H1 (cell line): ENCODE results near the gene SMARCAL1. TPM values are rescaled to one million over a fixed set of nuclear protein-coding genes. Genes with fewer than 3 reads are reported as not detected.

Experiments
- CTCF ChIA-PET: fragments of 300-600 bp; sonication (Branson Sonifier 250); formaldehyde crosslinking; loops from one replicate; lab custom pipeline; 2021; ENCODE audit not compliant: partially characterized antibody; lab: Charles Lee
- POLR2A ChIA-PET: fragments of 300-600 bp; sonication (Branson Sonifier 250); formaldehyde crosslinking; loops from one replicate; lab custom pipeline; 2021; ENCODE audit warnings: inconsistent platforms; ENCODE audit not compliant: partially characterized antibody; lab: Charles Lee
- DNase-seq, 2 experiments: peaks; one replicate each; pipeline versions ENCODE4 v3.0.0 to v3.0.0-alpha.2; 2010 to 2022; ENCODE audit warnings: low spot score in 2 of 2, low read depth in 1 of 2, mixed read lengths in 1 of 2
- FAIRE-seq: peaks from 2 replicates; lab custom pipeline; 2011; peaks lifted over from hg19 to GRCh38; lab: Jason Lieb, UNC
- H2AFZ ChIP-seq: 2 replicates; pipeline ENCODE4 v1.8.1; 2012; ENCODE audit warnings: low read length, inconsistent platforms
- H2AK5ac ChIP-seq: 2 replicates; pipeline ENCODE4 v1.6.1; 2013; ENCODE audit warnings: low read depth, low read length
- H2BK120ac ChIP-seq: replicated peaks from 2 replicates; pipeline ENCODE3; 2013; ENCODE audit warnings: low read depth, low read length, inconsistent platforms
- H2BK12ac ChIP-seq: 2 replicates; pipeline ENCODE4 v1.6.1; 2013; ENCODE audit warnings: low read depth, low read length
- H2BK15ac ChIP-seq: 2 replicates; pipeline ENCODE4 v1.6.1; 2013; ENCODE audit warnings: low read length
- H2BK20ac ChIP-seq: 2 replicates; pipeline ENCODE4 v1.6.1; 2013; ENCODE audit warnings: low read length
- H2BK5ac ChIP-seq: 2 replicates; pipeline ENCODE4 v1.6.1; 2013; ENCODE audit warnings: low read depth, low read length
- H3K14ac ChIP-seq: 2 replicates; pipeline ENCODE4 v1.6.1; 2013; ENCODE audit warnings: inconsistent platforms; ENCODE audit not compliant: insufficient read length
- H3K18ac ChIP-seq: 2 replicates; pipeline ENCODE4 v1.6.1; 2013; ENCODE audit warnings: low read length; ENCODE audit errors: extremely low read depth
- H3K23ac ChIP-seq: 2 replicates; pipeline ENCODE4 v1.6.1; 2013; ENCODE audit warnings: inconsistent platforms; ENCODE audit not compliant: insufficient read length
- H3K23me2 ChIP-seq: 2 replicates; pipeline ENCODE4 v1.6.1; 2013; ENCODE audit warnings: low read depth, low read length
- H3K27ac ChIP-seq: 2 replicates; pipeline ENCODE4 v1.6.1; 2011; ENCODE audit warnings: low read depth, low read length, inconsistent platforms
- H3K27me3 ChIP-seq, 4 experiments: replicated peaks in 1 of 4; 1 replicate in 1 of 4; 2 replicates in 3 of 4; pipeline versions ENCODE4 v1.6.1 to v1.8.1; 2011 to 2013; ENCODE audit warnings: low read length in 3 of 4, mild to moderate bottlenecking in 3 of 4, inconsistent platforms in 2 of 4, mixed read lengths in 2 of 4, moderate library complexity in 1 of 4; ENCODE audit not compliant: control insufficient read depth in 3 of 4, insufficient read depth in 3 of 4; ENCODE audit errors: extremely low read depth in 1 of 4
- H3K36me3 ChIP-seq, 4 experiments: 2 replicates each; pipeline versions ENCODE4 v1.6.1 to v1.8.1; 2011 to 2013; ENCODE audit warnings: mild to moderate bottlenecking in 4 of 4, low read length in 3 of 4, moderate library complexity in 2 of 4, control low read depth in 1 of 4, inconsistent platforms in 1 of 4; ENCODE audit not compliant: insufficient read depth in 4 of 4, control insufficient read depth in 2 of 4
- H3K4ac ChIP-seq: replicated peaks from 2 replicates; pipeline ENCODE3; 2013; ENCODE audit warnings: low read length, low read depth, mixed read lengths, inconsistent platforms; ENCODE audit not compliant: insufficient read length
- H3K4me1 ChIP-seq, 4 experiments: replicated peaks in 1 of 4; 1 replicate in 1 of 4; 2 replicates in 3 of 4; pipeline versions ENCODE4 v1.6.1 to v1.8.1; 2011 to 2013; ENCODE audit warnings: low read length in 3 of 4, inconsistent platforms in 2 of 4, mixed read lengths in 1 of 4; ENCODE audit not compliant: insufficient read depth in 4 of 4, control insufficient read depth in 3 of 4
- H3K4me2 ChIP-seq, 2 experiments: 2 replicates each; pipeline versions ENCODE4 v1.6.1 to v1.8.1; 2011 to 2013; ENCODE audit warnings: low read depth in 2 of 2, low read length in 2 of 2, control low read depth in 1 of 2, inconsistent platforms in 1 of 2, mild to moderate bottlenecking in 1 of 2; ENCODE audit not compliant: insufficient read depth in 1 of 2
- H3K4me3 ChIP-seq, 4 experiments: fragments of 200-600, 300-600 bp in 1 of 4; sonication (generic), shearing (Covaris generic), sonication (Bioruptor Twin) in 1 of 4; 2 replicates each; pipeline versions ENCODE4 v1.5.1 to v1.8.1; 2011 to 2016; ENCODE audit warnings: low read length in 4 of 4, low read depth in 3 of 4, control low read depth in 2 of 4, inconsistent platforms in 2 of 4, mild to moderate bottlenecking in 2 of 4, mixed read lengths in 1 of 4, moderate library complexity in 1 of 4; ENCODE audit not compliant: insufficient read depth in 2 of 4; ENCODE audit errors: extremely low read depth in 1 of 4
- H3K56ac ChIP-seq: replicated peaks from 2 replicates; pipeline ENCODE3; 2013; ENCODE audit warnings: low read depth, mild to moderate bottlenecking, mixed read lengths, low read length, inconsistent platforms; ENCODE audit not compliant: insufficient read length
- H3K79me1 ChIP-seq: 2 replicates; pipeline ENCODE4 v1.6.1; 2013; ENCODE audit warnings: low read depth, low read length, control low read depth
- H3K79me2 ChIP-seq, 2 experiments: 2 replicates each; pipeline versions ENCODE4 v1.6.1 to v1.8.1; 2012 to 2013; ENCODE audit warnings: low read length in 2 of 2, mild to moderate bottlenecking in 2 of 2, inconsistent platforms in 1 of 2; ENCODE audit not compliant: insufficient read depth in 2 of 2, control insufficient read depth in 1 of 2
- H3K9ac ChIP-seq, 4 experiments: replicated peaks in 1 of 4; 1 replicate in 1 of 4; 2 replicates in 3 of 4; pipeline versions ENCODE4 v1.6.1 to v1.8.1; 2011 to 2013; ENCODE audit warnings: low read depth in 3 of 4, low read length in 3 of 4, control low read depth in 2 of 4, mild to moderate bottlenecking in 2 of 4, moderate library complexity in 2 of 4, inconsistent platforms in 1 of 4; ENCODE audit errors: extremely low read depth in 1 of 4
- H3K9me3 ChIP-seq, 2 experiments: 2 replicates each; pipeline versions ENCODE4 v1.6.1 to v1.8.1; 2012 to 2013; ENCODE audit warnings: mild to moderate bottlenecking in 2 of 2, moderate library complexity in 2 of 2, control low read depth in 1 of 2, inconsistent platforms in 1 of 2, low read depth in 1 of 2, low read length in 1 of 2, mixed read lengths in 1 of 2; ENCODE audit not compliant: insufficient read depth in 2 of 2
- H4K20me1 ChIP-seq, 2 experiments: replicated peaks in 1 of 2; 2 replicates each; pipeline versions ENCODE3 to v1.8.1; 2011 to 2013; ENCODE audit warnings: inconsistent platforms in 2 of 2, low read length in 2 of 2, mild to moderate bottlenecking in 1 of 2; ENCODE audit not compliant: insufficient read depth in 2 of 2, control insufficient read depth in 1 of 2
- H4K5ac ChIP-seq: 2 replicates; pipeline ENCODE4 v1.6.1; 2013; ENCODE audit warnings: low read length, low read depth, mixed read lengths, inconsistent platforms; ENCODE audit not compliant: insufficient read length
- H4K8ac ChIP-seq: 2 replicates; pipeline ENCODE4 v1.8.0; 2013; ENCODE audit warnings: mild to moderate bottlenecking, moderate library complexity, low read length, inconsistent platforms; ENCODE audit not compliant: insufficient read depth; ENCODE audit errors: extremely low read depth
- H4K91ac ChIP-seq: replicated peaks from 2 replicates; pipeline ENCODE3; 2013; ENCODE audit warnings: low read length, mixed read lengths, inconsistent platforms; ENCODE audit not compliant: insufficient read length
- BRCA1 ChIP-seq: IDR thresholded peaks from 2 replicates; pipeline ENCODE4 v1.6.1; 2012; ENCODE audit warnings: low read depth, low read length, improper control_type of control experiment
- CREB1 ChIP-seq: IDR thresholded peaks from 2 replicates; pipeline ENCODE4 v1.6.1; 2012; ENCODE audit warnings: inconsistent platforms
- FOSL1 ChIP-seq: IDR thresholded peaks from 2 replicates; pipeline ENCODE4 v1.6.1; 2011; ENCODE audit warnings: mild to moderate bottlenecking, low read depth, low read length, moderate library complexity; ENCODE audit not compliant: insufficient read depth
- RNF2 ChIP-seq: fragments of 200-900, 300-1000 bp; sonication (generic); IDR thresholded peaks from 2 replicates; pipeline ENCODE4 v1.7.1; 2016; ENCODE audit warnings: borderline replicate concordance, low read depth, mild to moderate bottlenecking, antibody characterized with exemption, low read length; ENCODE audit not compliant: poor library complexity, severe bottlenecking; ENCODE audit errors: missing control alignments
- WGBS, 2 experiments: shearing (Covaris generic) in 1 of 2; methylation state at CpG; one replicate each; pipeline versions ENCODE4 v1.1.6 to v1.1.7; 2013 to 2015; ENCODE audit warnings: low lambda C conversion rate in 2 of 2, mixed read lengths in 2 of 2, inconsistent platforms in 1 of 2, low coverage in 1 of 2, missing lambda C conversion rate in 1 of 2; ENCODE audit not compliant: insufficient replicate concordance in 2 of 2, insufficient coverage in 1 of 2, insufficient read length in 1 of 2; ENCODE audit errors: extremely low coverage in 1 of 2, missing lambda C conversion rate in 1 of 2; 5-methylcytosine and 5-hydroxymethylcytosine counted together
- polyA plus RNA-seq, 7 experiments: library from polyadenylated mRNA; depleted of rRNA in 3 of 7; stranded (reverse) in 5 of 7; unstranded in 2 of 7; fragments of >200 nt in 5 of 7; fragments of 200-250 nt in 2 of 7; gene quantifications; 1 replicate in 5 of 7; 2 replicates in 1 of 7; 4 replicates in 1 of 7; pipeline versions ENCODE4 v1.2.1 to v1.2.3, GENCODE V29; 2011 to 2013; ENCODE audit warnings: missing spikeins in 2 of 7, mixed read lengths in 2 of 7
- total RNA-seq: library from RNA; stranded (reverse); fragmentation: NEBNext Ultra II Directional; extraction: Animal tissue kit (Norgen Biotek cat#: 25700); gene quantifications from 2 replicates; pipeline ENCODE4 v1.2.1, GENCODE V29; 2021

The SMARCAL1 gene
- total and polyA plus RNA-seq, 2 of the 8 experiments (the other 6 are each of a cell fraction or from before 2014, with no cell fraction given): 17.6 to 17.9 TPM

DNA sequence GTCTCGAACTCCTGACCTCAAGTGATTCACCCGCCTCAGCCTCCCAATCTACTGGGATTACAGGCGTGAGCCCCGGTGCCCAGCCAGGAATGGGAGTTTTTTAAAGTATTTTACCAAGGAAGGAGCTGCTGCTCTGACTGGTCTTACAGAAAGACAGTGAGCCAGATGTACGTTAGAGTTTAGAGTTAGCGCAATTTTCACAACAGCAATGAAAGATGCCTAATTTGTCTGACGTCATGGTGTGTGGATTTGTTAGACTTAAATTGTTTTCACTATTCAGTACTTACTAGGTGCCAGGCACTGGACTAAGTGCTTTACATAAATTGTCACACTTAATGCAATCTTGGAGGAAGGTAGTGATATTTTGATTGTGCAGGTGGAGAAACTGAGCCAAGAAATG lies 74.0 kb downstream of the SMARCAL1 start:
- no peaks in the 10 kb centered on the region for H3K23me2 ChIP-seq
- no peak overlapping the region for H4K8ac ChIP-seq
- H4K20me1 ChIP-seq: no peaks in the 10 kb centered on the region
- H3K14ac ChIP-seq: no peak overlapping the region
- H3K4me1 ChIP-seq: no peaks in the 10 kb centered on the region
- peaks cover 0 to 6% (median 1%) of the 10 kb centered on the region in 4 experiments; a peak in 2 of 8 replicates for H3K36me3 ChIP-seq
- no peak overlapping the region for H3K9ac ChIP-seq
- no peaks in the 10 kb centered on the region; a peak in 1 of 7 replicates for H3K27me3 ChIP-seq
- H4K91ac ChIP-seq: no peak overlapping the region
- H4K5ac ChIP-seq: no peak overlapping the region
- ChIA-PET CTCF (interaction anchor here (1.9 to 2.3 kb wide), 2 partner anchors 10 to 81 kb away, joined by 4 to 5 read pairs; no protein-coding TSS in a partner anchor), POLR2A (interaction anchor here (1.4 to 7.0 kb wide), 4 partner anchors 13 to 134 kb away, joined by 3 to 65 read pairs (median 6); partner anchors contain the start of gene RPL37A)
- FAIRE-seq: no peak
- no peaks in the 10 kb centered on the region for H3K79me1 ChIP-seq
- no peak overlapping the region for H2AK5ac ChIP-seq
- no peak overlapping the region for H2BK5ac ChIP-seq
- no peak overlapping the region for H3K18ac ChIP-seq
- no peak for DNase-seq
- H3K27ac ChIP-seq: no peak overlapping the region
- no peak overlapping the region for H2BK15ac ChIP-seq
- H3K23ac ChIP-seq: no peak overlapping the region
- no peak overlapping the region for H2BK20ac ChIP-seq
- no peak overlapping the region for H2BK12ac ChIP-seq
- no peak overlapping the region for H2AFZ ChIP-seq
- no peak overlapping the region for H2BK120ac ChIP-seq
- H3K4me3 ChIP-seq: no peak overlapping the region
- no peak overlapping the region for H3K4me2 ChIP-seq
- H3K79me2 ChIP-seq: no peaks in the 10 kb centered on the region
- no peaks in the 10 kb centered on the region for H3K9me3 ChIP-seq
- no peak overlapping the region for H3K4ac ChIP-seq
- WGBS, 2 experiments: 96% methylated on average over 7 of the region's 7 CpGs; no CpG with 5 or more reads in 1 of the 2 experiments
- no peak overlapping the region for H3K56ac ChIP-seq
- TF ChIP-seq CREB1 (no peak), RNF2 (no peak), FOSL1 (no peak), BRCA1 (no peak)
